WTC11 (cell line): Measurements from ENCODE around the gene TSEN2. TPM values are rescaled to one million over a fixed set of nuclear protein-coding genes. Genes with fewer than 3 reads are reported as not detected.

ENCODE experiments used
- ATAC-seq: fragments of 200-7000 bp; cut with Tn5 transposase; 2 replicates; pipeline ENCODE4 v1.10.0; 2021; ENCODE audit warnings: mild to moderate bottlenecking, moderate library complexity
- CTCF ChIA-PET: fragments of 300-600 bp; sonication (Branson Sonifier 250); formaldehyde crosslinking; loops from one replicate; lab custom pipeline; 2021; ENCODE audit warnings: antibody characterized with exemption; lab: Charles Lee
- POLR2A ChIA-PET: fragments of 350-600 bp; sonication (Branson Sonifier 250); formaldehyde crosslinking; loops from one replicate; lab custom pipeline; 2021; ENCODE audit warnings: antibody characterized with exemption; lab: Charles Lee
- DNase-seq: peaks from one replicate; pipeline ENCODE4 v3.0.0; 2021; ENCODE audit warnings: low spot score
- H3K27ac Mint-ChIP-seq: 2 replicates; pipeline ENCODE4 v1.8.0; 2021; ENCODE audit warnings: mixed read lengths
- H3K27me3 Mint-ChIP-seq: 2 replicates; pipeline ENCODE4 v1.8.0; 2021; ENCODE audit warnings: low read depth, mild to moderate bottlenecking, moderate library complexity, mixed read lengths
- H3K36me3 Mint-ChIP-seq: 2 replicates; pipeline ENCODE4 v1.8.0; 2021; ENCODE audit warnings: mixed read lengths
- H3K4me1 Mint-ChIP-seq: 2 replicates; pipeline ENCODE4 v1.8.0; 2022; ENCODE audit warnings: mixed read lengths
- H3K4me3 Mint-ChIP-seq: 2 replicates; pipeline ENCODE4 v1.8.0; 2021; ENCODE audit warnings: mild to moderate bottlenecking, moderate library complexity, mixed read lengths
- H3K9me3 Mint-ChIP-seq: 2 replicates; pipeline ENCODE4 v1.8.0; 2021; ENCODE audit warnings: mixed read lengths
- ATF1 ChIP-seq: sonication (generic); formaldehyde crosslinking; IDR thresholded peaks from 2 replicates; pipeline ENCODE4 v1.8.1; 2023; ENCODE audit warnings: mild to moderate bottlenecking, moderate library complexity, missing genetic modification reagents
- CBFB ChIP-seq: sonication (generic); formaldehyde crosslinking; IDR thresholded peaks from 2 replicates; pipeline ENCODE4 v1.8.1; 2022; ENCODE audit warnings: mild to moderate bottlenecking, low read depth, missing genetic modification reagents
- CREB1 ChIP-seq: sonication (generic); formaldehyde crosslinking; IDR thresholded peaks from 2 replicates; pipeline ENCODE4 v1.8.0; 2023; ENCODE audit warnings: mild to moderate bottlenecking, missing genetic modification reagents
- EMX1 ChIP-seq: fragments of 250-450 bp; sonication (Bioruptor Pico); IDR thresholded peaks from 2 replicates; pipeline ENCODE4 v1.8.0; 2021; ENCODE audit warnings: mild to moderate bottlenecking
- FOXK1 ChIP-seq: sonication (generic); formaldehyde crosslinking; IDR thresholded peaks from 2 replicates; pipeline ENCODE4 v1.8.0; 2022; ENCODE audit warnings: mild to moderate bottlenecking, moderate library complexity, missing genetic modification reagents
- GTF2I ChIP-seq: fragments of 250-450 bp; sonication (Bioruptor Pico); conservative IDR thresholded peaks from 2 replicates; pipeline ENCODE4 v1.4.0; 2021; ENCODE audit warnings: mild to moderate bottlenecking
- KAT7 ChIP-seq: sonication (generic); formaldehyde crosslinking; IDR thresholded peaks from 2 replicates; pipeline ENCODE4 v1.8.1; 2023; ENCODE audit warnings: missing genetic modification reagents, mild to moderate bottlenecking, borderline replicate concordance
- MYBL2 ChIP-seq: sonication (generic); formaldehyde crosslinking; IDR thresholded peaks from 2 replicates; pipeline ENCODE4 v1.8.1; 2023; ENCODE audit warnings: mild to moderate bottlenecking, moderate library complexity, missing genetic modification reagents
- NR2C2 ChIP-seq: sonication (generic); formaldehyde crosslinking; IDR thresholded peaks from 2 replicates; pipeline ENCODE4 v1.8.0; 2022; ENCODE audit warnings: mild to moderate bottlenecking, missing genetic modification reagents
- RELA ChIP-seq: sonication (generic); formaldehyde crosslinking; IDR thresholded peaks from 2 replicates; pipeline ENCODE4 v1.8.1; 2022; ENCODE audit warnings: missing genetic modification reagents, mild to moderate bottlenecking, borderline replicate concordance
- SP1 ChIP-seq: sonication (generic); formaldehyde crosslinking; conservative IDR thresholded peaks from 2 replicates; pipeline ENCODE4 v1.8.1; 2022; ENCODE audit warnings: missing genetic modification reagents
- TEAD4 ChIP-seq: sonication (generic); formaldehyde crosslinking; IDR thresholded peaks from 2 replicates; pipeline ENCODE4 v1.8.0; 2022; ENCODE audit warnings: mild to moderate bottlenecking, missing genetic modification reagents
- TP53 ChIP-seq: sonication (generic); formaldehyde crosslinking; IDR thresholded peaks from 2 replicates; pipeline ENCODE4 v1.8.1; 2023; ENCODE audit warnings: mild to moderate bottlenecking, missing genetic modification reagents
- ZNF219 ChIP-seq: sonication (generic); formaldehyde crosslinking; IDR thresholded peaks from 2 replicates; pipeline ENCODE4 v1.8.0; 2023; ENCODE audit warnings: missing genetic modification reagents, mild to moderate bottlenecking, borderline replicate concordance
- ZNF423 ChIP-seq: fragments of 250-450 bp; sonication (Bioruptor Pico); IDR thresholded peaks from 2 replicates; pipeline ENCODE4 v2.1.2; 2022; ENCODE audit warnings: mild to moderate bottlenecking, moderate library complexity
- ZNF671 ChIP-seq: fragments of 250-450 bp; sonication (Bioruptor Pico); IDR thresholded peaks from 2 replicates; pipeline ENCODE4 v1.8.0; 2021; ENCODE audit warnings: mild to moderate bottlenecking
- total RNA-seq: library from RNA; stranded (reverse); gene quantifications from 3 replicates; pipeline ENCODE4 v1.2.3, GENCODE V29; 2021
- TF ChIP-seq, protein P1 (sequence below): sonication (generic); formaldehyde crosslinking; IDR thresholded peaks from 2 replicates; pipeline ENCODE4 v1.8.0; 2022; ENCODE audit warnings: mild to moderate bottlenecking, missing genetic modification reagents
- TF ChIP-seq, protein P2 (sequence below): fragments of 250-450 bp; sonication (Bioruptor Pico); IDR thresholded peaks from 2 replicates; pipeline ENCODE4 v1.9.0; 2021; ENCODE audit warnings: mild to moderate bottlenecking
- TF ChIP-seq, protein P3 (sequence below): sonication (generic); formaldehyde crosslinking; IDR thresholded peaks from 2 replicates; pipeline ENCODE4 v1.8.1; 2022; ENCODE audit warnings: mild to moderate bottlenecking, missing genetic modification reagents, moderate library complexity, borderline replicate concordance
- TF ChIP-seq, protein P4 (sequence below): fragments of 250-450 bp; sonication (Bioruptor Pico); IDR thresholded peaks from 2 replicates; pipeline ENCODE4 v1.9.0; 2021; ENCODE audit warnings: mild to moderate bottlenecking
- TF ChIP-seq, protein P5 (sequence below): sonication (generic); formaldehyde crosslinking; conservative IDR thresholded peaks from 2 replicates; pipeline ENCODE4 v1.8.1; 2022; ENCODE audit warnings: mild to moderate bottlenecking, missing genetic modification reagents
- TF ChIP-seq, protein P6 (sequence below): fragments of 250-450 bp; sonication (Bioruptor Pico); conservative IDR thresholded peaks from 2 replicates; pipeline ENCODE4 v1.9.0; 2021; ENCODE audit warnings: mild to moderate bottlenecking
- TF ChIP-seq, protein P7 (sequence below): sonication (generic); formaldehyde crosslinking; IDR thresholded peaks from 2 replicates; pipeline ENCODE4 v1.8.1; 2023; ENCODE audit warnings: mild to moderate bottlenecking, missing genetic modification reagents
- TF ChIP-seq, protein P8 (sequence below): sonication (generic); formaldehyde crosslinking; IDR thresholded peaks from 2 replicates; pipeline ENCODE4 v1.8.0; 2022; ENCODE audit warnings: mild to moderate bottlenecking, missing genetic modification reagents

Gene TSEN2
- total RNA-seq, 1 experiment from 2014 or later = 21.1 TPM

DNA sequence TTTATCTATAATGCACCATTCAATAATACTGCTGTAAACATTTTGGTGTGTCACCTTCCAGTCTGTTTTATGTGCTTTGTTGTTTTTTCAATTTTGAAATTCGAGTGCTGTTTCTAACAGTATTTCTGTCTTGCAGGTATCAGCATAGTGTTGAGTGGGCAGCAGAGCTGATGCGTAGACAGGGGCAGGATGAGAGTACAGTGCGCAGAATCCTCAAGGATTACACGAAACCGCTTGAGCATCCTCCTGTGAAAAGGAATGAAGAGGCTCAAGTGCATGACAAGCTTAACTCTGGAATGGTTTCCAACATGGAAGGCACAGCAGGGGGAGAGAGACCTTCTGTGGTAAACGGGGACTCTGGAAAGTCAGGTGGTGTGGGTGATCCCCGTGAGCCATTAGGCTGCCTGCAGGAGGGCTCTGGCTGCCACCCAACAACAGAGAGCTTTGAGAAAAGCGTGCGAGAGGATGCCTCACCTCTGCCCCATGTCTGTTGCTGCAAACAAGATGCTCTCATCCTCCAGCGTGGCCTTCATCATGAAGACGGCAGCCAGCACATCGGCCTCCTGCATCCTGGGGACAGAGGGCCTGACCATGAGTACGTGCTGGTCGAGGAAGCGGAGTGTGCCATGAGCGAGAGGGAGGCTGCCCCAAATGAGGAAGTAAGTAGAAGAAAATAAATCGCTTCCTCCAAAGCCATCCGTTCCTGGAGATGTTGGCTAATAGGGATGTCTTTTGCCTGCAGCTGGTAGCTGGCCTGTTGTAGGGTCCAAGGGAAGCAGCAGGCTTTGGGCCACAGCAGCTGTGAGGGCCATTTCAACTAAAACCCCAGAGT, 19.1 kb downstream of the TSEN2 start:
- Mint-ChIP-seq H3K27ac (no peak overlapping the region; the same call in 1 of the 2 replicates), H3K27me3 (no peaks in the 10 kb centered on the region), H3K4me1 (no peaks in the 10 kb centered on the region), H3K9me3 (no peaks in the 10 kb centered on the region)
- ChIA-PET POLR2A (no interaction called here), CTCF (no interaction called here)
- ATAC-seq (no peak), DNase-seq (no peak)
- TF ChIP-seq, protein P1, sequence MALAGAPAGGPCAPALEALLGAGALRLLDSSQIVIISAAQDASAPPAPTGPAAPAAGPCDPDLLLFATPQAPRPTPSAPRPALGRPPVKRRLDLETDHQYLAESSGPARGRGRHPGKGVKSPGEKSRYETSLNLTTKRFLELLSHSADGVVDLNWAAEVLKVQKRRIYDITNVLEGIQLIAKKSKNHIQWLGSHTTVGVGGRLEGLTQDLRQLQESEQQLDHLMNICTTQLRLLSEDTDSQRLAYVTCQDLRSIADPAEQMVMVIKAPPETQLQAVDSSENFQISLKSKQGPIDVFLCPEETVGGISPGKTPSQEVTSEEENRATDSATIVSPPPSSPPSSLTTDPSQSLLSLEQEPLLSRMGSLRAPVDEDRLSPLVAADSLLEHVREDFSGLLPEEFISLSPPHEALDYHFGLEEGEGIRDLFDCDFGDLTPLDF (CRISPR knock-in tag) = no peak
- TF ChIP-seq TP53 (CRISPR knock-in tag) = no peak
- TF ChIP-seq, protein P2, sequence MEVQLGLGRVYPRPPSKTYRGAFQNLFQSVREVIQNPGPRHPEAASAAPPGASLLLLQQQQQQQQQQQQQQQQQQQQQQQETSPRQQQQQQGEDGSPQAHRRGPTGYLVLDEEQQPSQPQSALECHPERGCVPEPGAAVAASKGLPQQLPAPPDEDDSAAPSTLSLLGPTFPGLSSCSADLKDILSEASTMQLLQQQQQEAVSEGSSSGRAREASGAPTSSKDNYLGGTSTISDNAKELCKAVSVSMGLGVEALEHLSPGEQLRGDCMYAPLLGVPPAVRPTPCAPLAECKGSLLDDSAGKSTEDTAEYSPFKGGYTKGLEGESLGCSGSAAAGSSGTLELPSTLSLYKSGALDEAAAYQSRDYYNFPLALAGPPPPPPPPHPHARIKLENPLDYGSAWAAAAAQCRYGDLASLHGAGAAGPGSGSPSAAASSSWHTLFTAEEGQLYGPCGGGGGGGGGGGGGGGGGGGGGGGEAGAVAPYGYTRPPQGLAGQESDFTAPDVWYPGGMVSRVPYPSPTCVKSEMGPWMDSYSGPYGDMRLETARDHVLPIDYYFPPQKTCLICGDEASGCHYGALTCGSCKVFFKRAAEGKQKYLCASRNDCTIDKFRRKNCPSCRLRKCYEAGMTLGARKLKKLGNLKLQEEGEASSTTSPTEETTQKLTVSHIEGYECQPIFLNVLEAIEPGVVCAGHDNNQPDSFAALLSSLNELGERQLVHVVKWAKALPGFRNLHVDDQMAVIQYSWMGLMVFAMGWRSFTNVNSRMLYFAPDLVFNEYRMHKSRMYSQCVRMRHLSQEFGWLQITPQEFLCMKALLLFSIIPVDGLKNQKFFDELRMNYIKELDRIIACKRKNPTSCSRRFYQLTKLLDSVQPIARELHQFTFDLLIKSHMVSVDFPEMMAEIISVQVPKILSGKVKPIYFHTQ (CRISPR knock-in tag) = no peak
- no peak for TF ChIP-seq ZNF219 (CRISPR knock-in tag)
- TF ChIP-seq, protein P3, sequence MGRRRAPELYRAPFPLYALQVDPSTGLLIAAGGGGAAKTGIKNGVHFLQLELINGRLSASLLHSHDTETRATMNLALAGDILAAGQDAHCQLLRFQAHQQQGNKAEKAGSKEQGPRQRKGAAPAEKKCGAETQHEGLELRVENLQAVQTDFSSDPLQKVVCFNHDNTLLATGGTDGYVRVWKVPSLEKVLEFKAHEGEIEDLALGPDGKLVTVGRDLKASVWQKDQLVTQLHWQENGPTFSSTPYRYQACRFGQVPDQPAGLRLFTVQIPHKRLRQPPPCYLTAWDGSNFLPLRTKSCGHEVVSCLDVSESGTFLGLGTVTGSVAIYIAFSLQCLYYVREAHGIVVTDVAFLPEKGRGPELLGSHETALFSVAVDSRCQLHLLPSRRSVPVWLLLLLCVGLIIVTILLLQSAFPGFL (CRISPR knock-in tag) = no peak
- TF ChIP-seq CBFB = no peak
- no peak for TF ChIP-seq ZNF671 (CRISPR knock-in tag)
- TF ChIP-seq RELA (CRISPR knock-in tag) = no peak
- TF ChIP-seq NR2C2 (CRISPR knock-in tag) = no peak
- TF ChIP-seq, protein P4, sequence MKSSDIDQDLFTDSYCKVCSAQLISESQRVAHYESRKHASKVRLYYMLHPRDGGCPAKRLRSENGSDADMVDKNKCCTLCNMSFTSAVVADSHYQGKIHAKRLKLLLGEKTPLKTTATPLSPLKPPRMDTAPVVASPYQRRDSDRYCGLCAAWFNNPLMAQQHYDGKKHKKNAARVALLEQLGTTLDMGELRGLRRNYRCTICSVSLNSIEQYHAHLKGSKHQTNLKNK = no peak
- TF ChIP-seq GTF2I = no peak
- no peak for TF ChIP-seq ATF1 (CRISPR knock-in tag)
- TF ChIP-seq MYBL2 (CRISPR knock-in tag) = no peak
- TF ChIP-seq TEAD4 (CRISPR knock-in tag) = no peak
- TF ChIP-seq, protein P5, sequence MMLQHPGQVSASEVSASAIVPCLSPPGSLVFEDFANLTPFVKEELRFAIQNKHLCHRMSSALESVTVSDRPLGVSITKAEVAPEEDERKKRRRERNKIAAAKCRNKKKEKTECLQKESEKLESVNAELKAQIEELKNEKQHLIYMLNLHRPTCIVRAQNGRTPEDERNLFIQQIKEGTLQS (CRISPR knock-in tag) = no peak
- TF ChIP-seq, all 79 proteins: peak for 0
- Mint-ChIP-seq H3K4me3 (no peak overlapping the region), H3K36me3 (peaks cover 63% of the 10 kb centered on the region)

DNA sequence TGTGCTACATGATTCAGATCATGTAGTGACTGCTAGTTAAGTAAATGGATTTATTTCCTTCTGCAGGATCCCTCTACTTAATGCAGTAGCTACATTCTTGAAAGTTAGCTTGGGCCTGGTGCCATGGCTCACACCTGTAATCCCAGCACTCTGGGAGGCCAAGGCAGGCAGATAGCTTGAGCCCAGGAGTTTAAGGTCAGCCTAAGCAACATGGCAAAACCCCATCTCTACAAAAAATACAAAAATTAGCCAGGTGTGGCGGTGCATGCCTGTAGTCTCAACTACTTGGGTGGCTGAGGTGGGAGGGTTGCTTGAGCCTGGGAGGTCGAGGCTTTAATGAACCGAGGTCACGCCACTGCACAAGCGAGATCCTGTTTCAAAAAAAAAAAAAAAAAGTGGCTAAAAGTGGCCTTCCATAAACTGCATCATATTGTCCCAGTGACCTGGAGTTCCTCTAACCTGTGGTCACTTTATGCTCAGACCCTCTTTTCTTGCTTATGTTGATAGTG, 22.0 kb downstream of the TSEN2 start:
- no peak for DNase-seq
- Mint-ChIP-seq H3K27me3 (no peaks in the 10 kb centered on the region), H3K36me3 (peaks cover 41% of the 10 kb centered on the region), H3K27ac (no peak overlapping the region), H3K9me3 (no peaks in the 10 kb centered on the region), H3K4me1 (no peaks in the 10 kb centered on the region), H3K4me3 (no peak overlapping the region)
- no peak for ATAC-seq
- ChIA-PET CTCF (no interaction called here), POLR2A (interaction anchor here (0.7 kb wide), 1 partner anchor 26 kb away, joined by 3 read pairs; no protein-coding TSS in a partner anchor)
- TF ChIP-seq, protein P6, sequence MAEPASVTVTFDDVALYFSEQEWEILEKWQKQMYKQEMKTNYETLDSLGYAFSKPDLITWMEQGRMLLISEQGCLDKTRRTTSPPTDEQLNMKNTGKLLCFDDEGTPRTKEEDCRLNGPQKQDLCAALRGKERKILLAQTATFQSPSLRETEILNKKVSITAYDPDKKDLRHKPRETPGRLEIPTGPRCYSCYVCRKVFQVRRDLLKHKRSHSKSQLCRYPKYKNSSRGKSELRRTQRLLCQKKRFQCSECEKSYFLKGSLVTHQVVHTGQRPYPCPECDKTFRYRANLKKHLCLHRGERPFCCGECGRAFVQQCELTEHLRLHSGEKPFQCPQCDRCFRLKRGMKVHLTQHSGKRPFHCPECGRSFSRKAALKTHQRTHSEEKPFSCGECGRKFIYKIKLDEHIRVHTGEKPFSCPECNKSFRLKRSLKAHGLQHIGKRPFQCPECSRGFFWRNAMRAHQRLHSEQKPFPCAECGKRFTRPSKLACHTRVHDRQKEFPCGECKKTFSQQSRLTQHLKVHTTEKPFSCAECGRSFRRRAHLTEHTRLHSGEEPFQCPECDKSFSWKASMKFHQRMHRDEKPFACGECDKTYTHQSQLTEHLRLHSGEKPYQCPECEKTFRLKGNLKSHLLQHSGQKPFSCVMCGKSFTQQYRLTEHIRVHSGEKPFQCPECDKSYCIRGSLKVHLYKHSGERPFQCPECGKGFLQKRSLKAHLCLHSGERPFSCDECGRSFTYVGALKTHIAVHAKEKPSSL (CRISPR knock-in tag) = no peak
- TF ChIP-seq KAT7 (no peak), EMX1 (CRISPR knock-in tag) (no peak), ZNF423 (CRISPR knock-in tag) (no peak), SP1 (CRISPR knock-in tag) (no peak), CREB1 (CRISPR knock-in tag) (no peak), FOXK1 (CRISPR knock-in tag) (no peak)
- TF ChIP-seq, protein P7, sequence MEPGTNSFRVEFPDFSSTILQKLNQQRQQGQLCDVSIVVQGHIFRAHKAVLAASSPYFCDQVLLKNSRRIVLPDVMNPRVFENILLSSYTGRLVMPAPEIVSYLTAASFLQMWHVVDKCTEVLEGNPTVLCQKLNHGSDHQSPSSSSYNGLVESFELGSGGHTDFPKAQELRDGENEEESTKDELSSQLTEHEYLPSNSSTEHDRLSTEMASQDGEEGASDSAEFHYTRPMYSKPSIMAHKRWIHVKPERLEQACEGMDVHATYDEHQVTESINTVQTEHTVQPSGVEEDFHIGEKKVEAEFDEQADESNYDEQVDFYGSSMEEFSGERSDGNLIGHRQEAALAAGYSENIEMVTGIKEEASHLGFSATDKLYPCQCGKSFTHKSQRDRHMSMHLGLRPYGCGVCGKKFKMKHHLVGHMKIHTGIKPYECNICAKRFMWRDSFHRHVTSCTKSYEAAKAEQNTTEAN (CRISPR knock-in tag) = no peak
- TF ChIP-seq, protein P3 (CRISPR knock-in tag) = no peak
- TF ChIP-seq, protein P8, sequence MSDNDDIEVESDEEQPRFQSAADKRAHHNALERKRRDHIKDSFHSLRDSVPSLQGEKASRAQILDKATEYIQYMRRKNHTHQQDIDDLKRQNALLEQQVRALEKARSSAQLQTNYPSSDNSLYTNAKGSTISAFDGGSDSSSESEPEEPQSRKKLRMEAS (CRISPR knock-in tag) = no peak
